Measurements from ENCODE around the gene SBSN. TPM values are rescaled to one million over a fixed set of nuclear protein-coding genes. Genes with fewer than 3 reads are reported as not detected.

SBSN gene
- total RNA-seq, 1 donor = 4.1 TPM

GRCh38 chr19:35498984-35499527 lies 29.1 kb downstream of the SBSN start:
- DNase-seq (ENCODE audit: low read depth) = no peak
- H3K4me3 ChIP-seq (ENCODE audit: low read depth, low read length) = no peak overlapping the region
- no peak for TF ChIP-seq CTCF (IDR thresholded peaks at IDR 0.05; ENCODE audit: insufficient read depth, low read length)

GRCh38 chr19:35498220-35498619 lies 29.9 kb downstream of the SBSN start:
- H3K4me3 ChIP-seq (ENCODE audit: low read depth, low read length) = no peak overlapping the region
- no peak for DNase-seq (ENCODE audit: low read depth)
- TF ChIP-seq CTCF (IDR thresholded peaks at IDR 0.05; ENCODE audit: insufficient read depth, low read length) = no peak

GRCh38 chr19:35497406-35497805 lies 30.7 kb downstream of the SBSN start:
- DNase-seq (ENCODE audit: low read depth) = no peak
- TF ChIP-seq CTCF (IDR thresholded peaks at IDR 0.05; ENCODE audit: insufficient read depth, low read length) = no peak
- no peak overlapping the region for H3K4me3 ChIP-seq (ENCODE audit: low read depth, low read length)

GRCh38 chr19:35495107-35496064 lies 32.7 kb downstream of the SBSN start:
- DNase-seq (ENCODE audit: low read depth) = peak; percentile 63
- no peak overlapping the region for H3K4me3 ChIP-seq (ENCODE audit: low read depth, low read length)
- peak; percentile 100 for TF ChIP-seq CTCF (IDR thresholded peaks at IDR 0.05; ENCODE audit: insufficient read depth, low read length)

GRCh38 chr19:35493971-35494370 lies 34.1 kb downstream of the SBSN start:
- no peak for DNase-seq (ENCODE audit: low read depth)
- TF ChIP-seq CTCF (IDR thresholded peaks at IDR 0.05; ENCODE audit: insufficient read depth, low read length) = no peak
- no peak overlapping the region for H3K4me3 ChIP-seq (ENCODE audit: low read depth, low read length)

- TF ChIP-seq CTCF (IDR thresholded peaks at IDR 0.05; ENCODE audit: insufficient read depth, low read length) = no peak
- H3K4me3 ChIP-seq (ENCODE audit: low read depth, low read length) = no peak overlapping the region
- no peak for DNase-seq (ENCODE audit: low read depth)
These were observed 36.2 kb downstream of the SBSN start for GRCh38 chr19:35491836-35492360.

Data from fibroblast of the aortic adventitia (primary cell).